H1 (cell line): Measurements from ENCODE around the gene SAMD4A. TPM values are rescaled to one million over a fixed set of nuclear protein-coding genes. Genes with fewer than 3 reads are reported as not detected.

Experiments
- CHD7 ChIP-seq: fragments of 300-600 bp; sonication (generic); IDR thresholded peaks from 2 replicates; pipeline ENCODE4 v1.7.1; 2012; ENCODE audit warnings: low read length, moderate library complexity, mild to moderate bottlenecking, inconsistent platforms; ENCODE audit not compliant: insufficient replicate concordance
- polyA plus RNA-seq, 7 experiments: library from polyadenylated mRNA; depleted of rRNA in 3 of 7; stranded (reverse) in 5 of 7; unstranded in 2 of 7; fragments of >200 nt in 5 of 7; fragments of 200-250 nt in 2 of 7; gene quantifications; 1 replicate in 5 of 7; 2 replicates in 1 of 7; 4 replicates in 1 of 7; pipeline versions ENCODE4 v1.2.1 to v1.2.3, GENCODE V29; 2011 to 2013; ENCODE audit warnings: missing spikeins in 2 of 7, mixed read lengths in 2 of 7
- total RNA-seq: library from RNA; stranded (reverse); fragmentation: NEBNext Ultra II Directional; extraction: Animal tissue kit (Norgen Biotek cat#: 25700); gene quantifications from 2 replicates; pipeline ENCODE4 v1.2.1, GENCODE V29; 2021

SAMD4A gene
- total and polyA plus RNA-seq, 2 of the 8 experiments (the other 6 are each of a cell fraction or from before 2014, with no cell fraction given), result 2.4 to 12.3 TPM

GRCh38 chr14:54652605-54653052, 85.7 kb downstream of the SAMD4A start (continued):
- no peak for TF ChIP-seq CHD7
- TF ChIP-seq, all 59 proteins: peak for 1
